CD4-positive, alpha-beta T cell treated with Interleukin-4 for 4 hours (primary cell): Measurements from ENCODE around the gene VDAC1.

Source experiments
- DNase-seq: peaks from one replicate; pipeline ENCODE4 v3.0.0-alpha.2; 2020

The VDAC1 gene

DNA sequence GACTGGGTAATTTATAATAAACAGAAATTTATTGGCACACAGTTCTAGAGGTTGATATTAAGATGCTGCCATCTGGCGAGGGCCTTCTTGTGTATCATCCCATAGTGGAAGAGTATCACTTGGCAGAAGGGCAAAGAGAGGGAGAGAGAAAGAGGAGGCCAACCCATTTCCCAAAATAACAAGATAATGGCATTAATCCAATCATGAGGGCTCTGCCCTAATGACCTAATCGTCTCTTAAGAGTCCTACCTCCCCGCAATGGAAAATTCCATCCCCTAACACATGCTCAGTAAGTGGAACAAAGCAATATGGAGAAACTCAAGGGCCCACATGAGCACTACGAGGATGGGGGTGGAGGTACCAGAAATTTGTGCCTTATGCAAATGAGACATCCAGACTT lies 17.6 kb upstream of the VDAC1 start:
- DNase-seq, result no peak

DNA sequence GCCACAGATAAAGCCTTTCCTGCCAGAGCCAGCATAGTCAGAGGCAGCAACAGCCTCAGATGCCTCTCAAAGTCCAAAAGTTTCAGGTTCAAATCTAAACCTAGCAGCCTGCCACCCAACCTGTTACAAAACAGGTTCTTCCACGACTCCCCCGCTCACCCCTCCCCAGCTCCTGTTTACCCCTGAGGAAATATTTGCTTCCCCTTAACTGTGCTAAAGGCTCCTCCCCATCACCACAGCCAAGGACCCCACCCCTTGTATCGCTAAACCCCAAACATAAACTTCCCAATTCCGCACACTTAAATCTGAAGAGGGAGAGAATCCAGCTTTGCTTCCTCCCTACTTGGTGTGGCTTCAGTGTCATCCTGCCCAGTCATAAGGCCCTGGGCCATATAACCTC lies 15.4 kb upstream of the VDAC1 start:
- DNase-seq, result no peak

DNA sequence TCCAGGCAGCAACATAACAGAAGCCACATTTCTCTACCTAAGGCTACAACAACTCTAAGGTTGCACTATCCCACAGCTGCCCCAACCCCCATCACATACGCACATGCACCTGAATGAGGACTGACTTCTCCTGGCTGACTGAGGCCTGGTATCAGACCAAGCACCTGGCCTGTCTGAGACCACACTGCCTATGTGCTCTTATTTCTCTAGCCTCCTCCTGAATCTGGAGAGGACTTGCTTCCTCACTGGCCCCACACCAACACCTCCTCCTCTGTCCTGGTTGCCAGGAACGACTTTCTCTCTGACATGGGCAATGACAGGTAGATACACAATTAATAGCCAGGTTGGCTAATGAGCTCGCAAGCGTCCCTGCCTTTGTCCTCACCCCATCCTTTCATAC lies 14.9 kb upstream of the VDAC1 start:
- no peak for DNase-seq

DNA sequence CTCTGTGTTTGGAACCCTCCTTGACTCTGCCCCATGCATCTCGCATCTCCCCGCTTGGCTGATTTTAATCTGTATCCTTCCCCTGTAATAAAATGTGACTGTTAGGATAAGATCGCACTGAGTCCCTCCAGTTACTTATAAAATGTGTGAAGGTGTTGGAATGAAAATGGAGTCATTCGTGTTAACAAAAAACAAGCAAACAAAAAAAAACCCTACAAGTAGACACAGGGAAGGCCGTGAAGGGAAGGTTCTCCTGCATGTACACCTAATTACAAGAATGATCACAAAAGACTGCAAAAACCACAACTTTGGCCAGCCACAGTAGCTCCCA lies 14.2 kb upstream of the VDAC1 start:
- no peak for DNase-seq

DNA sequence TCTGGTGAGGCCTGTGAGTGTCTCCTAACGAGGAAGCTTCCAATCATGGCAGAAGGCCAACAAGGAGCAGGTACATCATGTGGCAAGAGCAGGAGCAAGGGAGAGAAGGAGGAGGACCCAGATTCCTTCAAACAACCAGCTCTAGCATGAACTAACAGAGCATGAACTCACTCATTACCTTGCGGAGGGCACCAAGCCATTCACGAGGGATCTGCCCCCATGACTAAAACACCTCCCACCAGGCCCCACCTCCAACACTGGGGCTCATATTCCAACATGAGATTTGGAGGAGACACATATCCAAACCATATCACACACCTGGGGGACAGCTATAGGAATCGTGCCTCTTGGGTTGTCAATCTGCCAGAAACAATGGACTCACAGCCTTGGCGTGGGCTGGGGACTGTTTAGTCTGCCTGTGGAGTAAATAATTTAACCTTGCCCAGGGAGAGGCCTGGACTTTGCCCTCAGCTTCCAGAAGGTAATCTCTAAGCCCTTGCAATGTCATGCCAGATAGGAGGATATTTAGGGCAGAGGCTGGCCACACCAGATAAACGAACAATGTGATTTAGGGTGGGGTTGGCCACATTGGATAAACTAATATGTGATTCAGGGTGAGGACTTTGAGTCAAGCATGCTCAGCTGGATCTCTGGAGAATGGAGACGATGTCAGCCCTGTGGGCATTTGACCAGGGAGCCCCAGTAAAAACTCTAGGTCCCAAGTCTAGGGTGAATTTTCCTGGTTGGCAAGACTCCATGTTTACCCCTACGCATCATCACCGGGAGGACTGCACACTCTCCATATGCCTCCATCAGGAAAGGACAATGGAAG lies 13.6 kb upstream of the VDAC1 start:
- DNase-seq, result no peak

DNA sequence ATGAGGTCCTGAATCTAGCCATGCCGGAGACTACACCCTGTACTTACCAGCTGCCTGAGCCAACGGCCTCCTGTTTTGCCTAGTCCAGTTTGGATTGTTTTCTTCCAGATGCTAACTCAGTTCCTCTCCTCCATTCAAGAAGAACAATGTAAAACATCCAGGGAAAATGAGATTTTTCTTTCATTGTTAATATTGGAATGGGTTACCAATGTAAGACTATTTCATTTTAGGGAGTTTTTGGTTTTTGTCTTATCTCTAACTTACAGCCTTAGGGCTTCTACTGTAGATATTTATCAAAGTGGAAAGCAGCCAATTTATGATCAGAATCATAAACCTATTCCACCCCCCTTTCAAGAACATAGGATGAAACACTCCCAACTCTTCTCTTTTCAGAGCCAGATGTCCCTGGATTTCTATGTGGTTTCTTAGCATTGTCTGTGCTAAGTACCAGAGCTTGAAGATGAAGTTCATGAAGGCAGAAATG lies 3.5 kb upstream of the VDAC1 start:
- DNase-seq, result no peak

DNA sequence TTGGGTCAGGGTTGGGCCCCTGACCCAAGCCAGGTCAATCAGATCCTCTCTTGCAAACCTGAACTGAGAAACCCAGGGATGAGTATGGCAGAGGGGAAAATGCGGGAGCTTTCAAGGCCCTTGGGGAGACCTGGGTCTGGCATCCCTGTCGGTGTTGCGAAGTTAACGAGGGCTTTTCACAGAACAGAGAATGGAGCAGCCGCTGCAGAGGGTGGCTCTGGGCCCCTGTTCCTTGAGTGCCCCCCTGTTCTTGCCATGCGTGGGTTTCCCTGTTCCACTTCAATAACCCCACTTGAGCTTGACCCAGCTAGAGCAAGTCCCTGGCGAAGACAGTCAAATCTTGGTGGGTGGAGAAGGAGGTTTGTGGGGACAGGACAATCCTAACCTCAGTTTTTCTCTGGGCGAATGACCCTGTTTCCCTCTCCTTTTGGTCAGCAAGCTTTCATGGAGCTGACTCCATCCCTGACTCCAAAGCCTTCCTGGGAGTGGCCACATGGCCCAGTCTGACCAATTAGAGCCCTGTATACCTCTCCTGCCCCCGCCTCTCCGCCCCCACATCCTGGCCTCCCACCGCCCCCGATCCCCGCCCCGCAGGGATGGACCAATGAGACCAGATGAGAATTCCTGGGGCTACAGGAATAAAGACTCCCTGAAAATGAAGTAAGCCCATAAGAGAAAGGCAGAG lies 2.9 kb upstream of the VDAC1 start:
- no peak for DNase-seq

DNA sequence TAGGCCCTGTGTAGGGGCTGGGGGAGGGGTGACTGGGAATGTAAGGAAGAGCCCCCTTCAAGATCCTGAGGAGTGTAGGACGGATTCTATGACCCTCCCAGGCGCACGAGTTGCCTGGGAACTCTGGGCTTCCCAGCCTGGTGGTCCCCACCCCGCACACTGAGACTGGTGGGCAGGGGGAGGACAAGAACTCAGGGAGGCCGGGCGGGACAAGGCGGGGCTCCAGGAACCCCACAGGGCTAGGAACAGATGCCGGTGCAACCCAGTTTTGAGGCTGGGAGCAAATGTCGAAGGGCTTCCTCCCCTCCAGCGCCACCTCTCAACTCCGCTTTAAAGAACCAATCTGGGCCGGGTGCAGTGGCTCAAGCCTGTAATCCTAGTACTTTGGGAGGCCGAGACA lies 1.3 kb upstream of the VDAC1 start:
- DNase-seq, result no peak

DNA sequence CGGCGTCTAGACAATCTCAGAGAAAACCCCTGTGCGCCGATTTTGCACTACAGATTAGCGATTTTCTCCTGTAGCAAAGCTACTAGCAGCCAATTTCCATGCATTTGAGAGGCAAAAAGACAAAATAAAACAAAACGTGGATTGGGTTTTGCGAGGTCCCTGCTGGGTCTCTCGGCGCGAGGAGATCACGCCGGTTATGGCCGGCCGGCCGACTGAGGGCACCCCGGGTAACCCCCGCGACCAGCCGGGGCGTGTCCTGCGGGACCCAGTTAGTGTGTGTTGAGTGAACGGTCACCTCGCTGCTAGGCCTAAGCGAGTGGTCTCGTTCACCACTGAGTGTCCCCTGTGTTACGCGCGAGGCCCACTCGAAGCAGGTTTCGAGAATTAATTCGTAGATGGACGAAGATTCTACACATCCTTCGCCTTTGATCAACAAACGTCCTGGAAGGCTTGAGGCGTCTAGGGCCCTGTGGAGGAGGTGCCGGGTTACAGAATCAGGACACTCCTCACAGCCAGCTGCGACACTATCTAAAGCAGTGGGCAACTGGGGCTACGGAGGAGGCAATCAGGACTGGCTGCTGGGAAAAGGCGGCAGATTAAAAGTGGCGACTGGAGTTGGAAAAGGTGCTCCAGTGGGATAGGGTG lies 764 bp upstream of the VDAC1 start:
- no peak for DNase-seq

DNA sequence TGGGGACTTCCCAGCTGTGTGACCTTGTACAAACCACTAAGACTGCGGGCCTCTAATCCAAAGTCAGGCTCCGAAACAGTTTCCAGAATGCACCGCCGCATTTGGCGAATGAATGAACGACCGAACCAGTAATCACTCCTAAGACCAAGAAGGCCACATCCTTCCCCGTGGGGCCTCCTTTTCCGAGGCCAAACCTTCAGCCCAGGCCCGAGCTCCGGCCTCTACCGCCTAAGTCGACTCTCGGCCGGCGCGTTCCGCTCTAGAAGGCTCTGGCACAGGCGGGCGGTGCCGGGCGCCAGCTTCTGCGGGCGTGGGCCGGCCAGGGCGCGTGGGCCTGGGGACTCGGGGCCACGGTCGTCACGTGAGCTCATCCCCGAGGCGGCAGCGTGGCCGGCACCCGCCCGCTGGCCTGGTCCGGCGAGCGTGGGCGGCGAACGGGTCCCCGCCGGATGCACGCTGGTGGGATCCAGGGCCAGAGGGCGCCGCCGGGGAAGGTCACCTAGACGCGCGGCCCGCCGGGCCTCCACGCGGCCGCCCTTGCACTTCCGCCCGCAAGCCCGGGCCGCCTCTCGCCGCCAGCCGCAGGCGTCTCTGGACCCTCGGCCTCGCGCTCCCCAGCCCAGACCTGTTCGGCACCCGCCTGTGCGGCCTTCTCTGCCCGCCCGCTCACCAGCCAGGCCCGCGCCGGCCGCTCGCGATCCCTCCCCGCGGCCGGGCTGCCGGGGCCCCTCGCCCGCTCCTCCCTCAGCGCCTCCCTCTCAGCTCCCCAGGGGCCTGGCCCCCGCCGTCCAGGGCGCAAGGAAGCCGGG lies 754 bp downstream of the VDAC1 start:
- no peak for DNase-seq

DNA sequence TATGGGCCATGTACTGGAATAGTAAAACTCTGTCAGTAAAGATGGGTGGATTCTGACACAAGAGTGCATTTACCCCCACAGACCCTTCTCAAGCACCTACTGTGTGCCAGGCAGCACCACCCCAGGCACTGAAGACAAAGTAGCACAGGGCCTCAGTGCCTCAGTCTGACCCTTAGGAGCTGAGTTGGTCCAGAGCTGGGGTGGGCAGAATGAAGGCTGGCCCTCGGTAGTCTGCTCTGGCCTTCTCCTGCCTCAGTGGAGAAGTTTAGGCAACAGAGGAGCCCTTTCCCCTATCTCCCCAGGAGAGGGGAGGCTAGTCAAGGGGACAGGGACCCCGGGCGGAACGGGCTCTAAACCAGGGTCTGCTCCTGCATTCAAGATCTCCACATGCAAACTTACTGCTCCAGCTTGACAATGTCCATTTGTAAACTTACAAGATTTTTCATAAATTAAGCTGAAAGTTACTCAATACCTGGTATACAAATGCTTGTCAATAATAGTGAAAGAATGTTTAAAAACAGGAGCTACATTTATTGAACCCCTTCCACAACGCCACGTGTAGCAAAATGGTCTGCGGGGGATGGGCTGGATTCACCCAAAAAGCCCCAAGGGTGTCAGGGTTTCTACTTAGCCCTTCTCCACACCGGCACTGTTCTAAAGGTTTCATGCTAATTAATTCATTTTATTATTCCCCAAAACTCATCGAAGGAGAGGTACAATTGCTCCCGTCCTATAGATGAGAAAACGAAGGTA lies 1.5 kb downstream of the VDAC1 start:
- DNase-seq, result peak; percentile 22

DNA sequence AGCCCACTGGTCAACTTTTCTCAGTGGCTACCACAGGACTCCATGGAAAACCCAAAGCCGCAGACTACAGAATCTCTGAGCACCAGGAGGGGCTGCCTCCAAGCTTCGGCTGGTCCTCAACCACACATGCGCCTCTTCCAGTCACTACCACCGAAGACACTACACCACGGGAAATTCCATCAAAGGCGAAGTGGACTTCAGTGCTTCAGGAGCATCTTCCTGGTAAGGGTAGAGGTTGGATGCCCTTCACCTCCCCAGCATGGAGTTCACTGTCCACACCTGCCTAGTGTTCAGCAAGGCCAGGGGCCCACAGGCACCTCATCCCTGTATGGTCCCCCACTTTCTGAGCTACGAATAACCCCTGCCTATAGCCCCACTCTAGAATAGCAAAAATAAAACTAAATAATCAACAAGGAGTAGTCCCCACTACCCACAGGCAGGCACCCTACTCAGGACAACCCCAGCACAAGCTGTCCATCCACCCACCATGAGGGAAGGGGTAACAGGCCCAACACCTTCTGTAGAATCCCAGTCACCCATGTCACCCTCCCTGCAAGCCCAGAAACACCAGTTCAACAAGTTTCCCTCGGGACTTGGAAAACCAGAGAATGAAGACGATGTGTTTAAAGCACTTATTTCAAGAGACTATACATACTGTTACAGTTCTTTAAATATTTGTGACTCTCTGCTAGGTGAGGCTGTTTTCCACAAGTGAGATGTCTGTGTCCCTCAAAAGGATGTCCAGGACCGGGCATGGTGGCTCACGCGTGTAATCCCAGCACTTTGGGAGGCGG lies 2.6 kb downstream of the VDAC1 start:
- DNase-seq, result no peak

DNA sequence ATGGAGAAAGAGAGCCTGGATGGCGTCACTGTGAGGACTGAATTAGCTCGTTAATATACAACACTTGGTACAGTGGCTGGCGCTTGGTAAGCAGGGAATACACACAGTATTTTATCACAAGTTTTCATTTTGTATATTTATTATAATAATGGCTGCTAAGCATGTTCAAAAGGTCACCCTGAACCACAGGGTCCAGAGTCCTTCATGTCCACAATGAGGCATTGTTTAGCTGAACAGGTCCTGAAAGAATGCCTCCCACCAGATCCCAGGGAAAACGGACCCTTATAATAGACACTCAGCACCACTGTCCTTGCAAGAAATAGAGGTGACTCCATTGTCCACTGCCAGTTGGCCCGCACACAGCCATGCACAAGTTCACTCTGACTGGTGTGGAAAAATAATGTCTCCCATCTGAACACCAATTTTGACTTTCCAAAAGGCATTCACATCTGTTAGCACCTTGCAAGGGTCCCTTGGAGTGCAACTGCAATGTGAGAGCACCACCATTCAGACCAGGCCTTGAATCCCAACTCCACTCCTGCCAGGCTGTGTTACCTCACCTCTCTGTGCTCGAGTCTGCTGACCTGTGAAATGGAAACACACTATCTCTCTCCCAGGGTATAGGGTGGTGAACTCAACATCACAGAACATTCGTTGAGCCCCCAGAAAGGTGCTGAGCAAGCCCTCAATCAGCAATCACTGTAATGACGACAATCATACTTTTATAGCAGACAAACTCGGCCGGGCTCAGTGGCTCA lies 3.9 kb downstream of the VDAC1 start:
- DNase-seq, result no peak

DNA sequence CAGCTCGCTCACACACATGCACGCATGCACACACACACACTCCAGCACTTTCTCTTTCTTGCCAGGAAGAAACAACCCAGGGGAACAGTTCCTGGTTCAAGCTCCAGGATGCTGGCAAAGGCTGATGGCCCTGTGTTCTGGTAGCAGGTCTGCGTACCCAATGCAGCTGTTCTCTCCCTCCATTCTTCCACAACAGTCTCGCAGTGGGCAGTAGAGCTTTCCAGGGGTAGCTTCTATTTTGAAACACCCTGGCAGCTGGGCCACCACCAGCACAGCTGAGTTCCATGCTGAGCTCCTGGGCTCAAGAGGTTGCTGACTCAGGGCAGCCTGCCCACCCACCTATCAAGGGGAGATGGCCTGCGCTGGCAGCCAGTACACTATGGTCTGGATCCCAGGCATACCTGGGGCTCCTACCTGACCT lies 4.7 kb downstream of the VDAC1 start:
- no peak for DNase-seq

DNA sequence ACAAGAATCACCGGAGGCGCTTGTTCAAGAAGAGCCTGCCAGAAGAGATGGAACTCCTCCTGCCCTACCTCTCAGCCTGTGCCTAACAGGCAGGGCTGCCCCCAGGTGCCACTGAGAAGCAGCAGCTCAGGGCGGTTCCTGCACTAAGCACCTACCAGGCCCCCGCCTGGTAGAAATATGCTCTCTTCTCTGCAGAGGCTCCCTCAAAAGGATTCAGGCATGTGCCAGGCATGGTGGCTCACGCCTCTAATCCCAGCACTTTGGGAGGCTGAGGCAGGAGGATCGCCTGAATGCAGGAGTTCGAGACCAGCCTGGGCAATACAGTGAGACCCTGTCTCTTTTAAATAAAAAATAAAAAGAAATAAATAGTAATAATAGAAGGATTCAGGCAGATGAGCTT lies 6.0 kb downstream of the VDAC1 start:
- no peak for DNase-seq

DNA sequence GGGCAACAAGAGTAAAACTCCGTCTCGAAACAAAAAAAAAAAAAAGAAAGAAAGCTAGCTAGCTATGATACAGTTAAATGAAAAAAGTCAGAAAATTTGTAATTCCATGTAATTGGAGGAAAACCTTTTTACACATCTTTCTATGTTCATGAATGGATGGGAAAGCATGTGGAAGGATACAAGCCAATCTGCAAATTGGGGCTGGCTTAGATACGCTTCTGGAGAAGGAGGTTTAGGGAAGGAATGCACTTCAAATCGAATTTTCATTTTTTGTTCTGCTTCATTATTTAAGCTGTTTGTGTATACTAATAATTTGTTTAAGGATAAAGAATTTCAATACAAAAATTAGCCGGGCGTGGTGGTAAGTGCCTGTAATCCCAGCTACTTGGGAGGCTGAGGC lies 6.7 kb downstream of the VDAC1 start:
- no peak for DNase-seq

DNA sequence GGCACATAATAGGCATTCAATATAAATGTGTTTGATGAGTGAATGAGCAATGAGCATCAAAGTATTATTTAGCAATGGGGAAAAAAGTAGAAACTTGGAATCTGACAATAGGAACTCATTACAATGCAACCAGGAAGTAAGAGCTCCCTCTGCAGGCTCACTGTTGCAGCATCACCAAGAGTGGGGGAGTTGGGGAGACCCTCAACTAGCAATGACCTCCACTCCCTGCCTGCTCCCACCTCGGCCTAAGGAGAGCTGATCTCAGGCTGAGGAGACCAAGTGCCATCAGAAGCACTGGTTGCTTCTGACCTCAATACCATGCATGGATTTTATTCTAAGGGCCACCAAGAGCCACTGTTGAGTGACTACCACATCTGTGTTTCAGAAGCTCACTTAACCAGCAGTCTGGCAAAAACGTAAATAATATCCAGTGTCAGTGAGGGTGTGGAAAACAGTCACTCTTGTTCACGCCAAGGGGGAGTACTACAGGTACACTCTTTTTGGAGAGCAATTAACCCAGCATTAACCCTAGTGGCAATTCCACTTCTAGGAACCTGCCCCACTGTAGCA lies 8.0 kb downstream of the VDAC1 start:
- DNase-seq, result peak; percentile 5

DNA sequence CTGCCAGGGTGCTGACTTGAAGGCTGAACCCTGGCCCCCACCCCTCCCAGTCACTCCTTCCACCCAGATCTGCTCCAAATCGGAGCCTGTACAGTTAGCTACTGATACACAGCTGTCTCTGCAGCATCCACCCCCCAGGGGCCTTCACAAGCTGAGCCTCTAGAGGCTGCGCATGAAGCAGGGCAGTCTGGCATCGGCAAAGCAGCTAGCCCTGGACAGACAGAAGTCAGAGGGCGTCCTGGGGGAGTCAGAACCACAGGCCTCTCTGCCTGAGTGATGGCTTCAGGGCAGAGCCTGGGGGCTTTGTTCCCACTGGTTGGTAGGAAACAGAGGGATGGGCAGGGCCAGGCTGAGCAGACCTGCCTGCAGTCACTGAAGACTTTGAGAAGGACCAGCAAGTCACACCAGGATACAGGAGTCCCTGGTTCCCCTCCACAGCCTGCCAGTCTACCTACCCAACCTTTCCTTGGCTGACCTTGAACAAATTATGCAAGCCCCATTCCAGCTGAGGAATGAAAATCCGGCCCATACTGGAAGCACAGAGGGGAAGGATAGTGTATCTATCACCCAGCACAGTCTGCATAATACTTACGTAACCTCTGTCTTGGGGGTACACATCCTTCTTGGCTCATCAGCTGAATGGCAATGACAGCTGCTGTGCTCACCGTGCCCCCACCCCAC lies 8.8 kb downstream of the VDAC1 start:
- DNase-seq, result no peak

DNA sequence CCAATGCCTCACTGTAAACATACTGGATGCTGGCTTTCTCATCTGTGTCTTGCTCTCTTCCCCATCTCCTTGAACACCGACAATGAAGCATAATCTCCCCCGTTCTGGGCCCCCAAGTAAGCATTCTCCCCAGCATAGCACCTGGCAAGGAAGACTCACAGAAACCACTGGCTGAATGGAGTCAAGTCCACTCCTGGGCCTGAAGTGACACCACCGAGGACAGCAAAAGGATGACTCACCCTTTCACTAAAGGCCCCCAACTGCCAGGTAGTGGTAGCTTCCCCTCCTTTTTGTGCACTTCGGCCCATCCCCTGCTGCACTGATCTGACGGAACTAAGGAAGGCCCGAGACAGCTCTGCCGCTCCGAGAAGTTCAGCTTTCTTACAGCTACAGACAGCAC lies 9.4 kb downstream of the VDAC1 start:
- DNase-seq, result no peak

DNA sequence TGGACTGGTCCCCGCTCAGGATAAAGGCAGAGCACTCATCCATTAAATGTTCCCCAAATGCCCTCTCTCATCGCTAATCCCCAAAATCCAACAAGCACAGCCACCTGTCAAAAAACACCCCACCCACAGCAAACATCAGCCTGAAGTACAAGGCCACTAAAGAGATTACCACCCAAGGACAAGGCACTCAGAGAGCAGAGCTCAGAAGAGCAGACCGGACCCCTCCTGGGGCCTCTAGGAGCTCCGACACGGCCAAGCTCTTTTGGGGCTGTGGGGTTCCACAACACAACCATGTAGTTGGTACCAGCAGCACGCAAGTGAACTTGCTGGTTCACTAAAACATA lies 9.8 kb downstream of the VDAC1 start:
- DNase-seq, result no peak
